OCI-M2 (cell line): ENCODE data around the gene PLOD2.

ENCODE experiments used
- DNase-seq: peaks from one replicate; lab custom pipeline; 2025; ENCODE audit not compliant: unreplicated experiment; lab: John Stamatoyannopoulos, UW

Gene PLOD2

DNA sequence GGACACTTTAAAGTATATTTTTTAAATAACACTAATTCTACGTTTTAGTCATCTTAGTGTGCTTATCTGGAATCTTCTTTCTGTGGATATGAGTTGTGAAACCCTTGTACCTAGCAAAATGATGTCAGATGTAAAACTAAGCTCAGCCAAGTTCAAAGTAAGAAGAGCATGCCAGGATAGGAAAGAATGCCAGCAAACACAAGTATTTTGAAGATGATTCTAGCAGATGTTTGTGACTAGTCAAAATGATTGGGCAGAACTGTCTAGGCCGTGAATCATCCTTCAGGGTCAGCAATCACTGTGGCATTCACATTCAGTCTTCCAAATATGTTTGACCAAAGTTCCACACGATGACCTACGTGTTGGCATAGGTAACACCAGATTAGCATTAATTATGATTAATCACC, 5.4 kb upstream of the PLOD2 start:
- no peak for DNase-seq

DNA sequence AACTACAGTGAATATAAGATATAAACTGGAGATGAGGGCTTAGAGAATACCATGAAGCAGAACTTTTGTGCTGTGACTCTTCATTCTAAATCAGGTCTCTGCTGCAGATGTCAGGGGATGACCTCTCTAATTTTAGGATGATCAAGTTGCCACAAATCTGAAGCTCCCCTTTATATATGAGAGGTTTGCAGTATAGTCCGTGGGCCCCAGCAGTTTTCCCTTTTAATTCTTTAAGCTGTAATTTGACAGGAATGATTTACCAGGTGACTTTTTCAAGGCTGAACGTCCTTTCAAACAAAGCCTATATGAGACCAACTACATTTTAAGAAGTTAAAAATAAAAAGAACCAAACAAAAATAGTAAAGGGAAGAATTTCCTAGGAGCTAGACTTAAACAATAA, 4.9 kb upstream of the PLOD2 start:
- DNase-seq, result no peak

DNA sequence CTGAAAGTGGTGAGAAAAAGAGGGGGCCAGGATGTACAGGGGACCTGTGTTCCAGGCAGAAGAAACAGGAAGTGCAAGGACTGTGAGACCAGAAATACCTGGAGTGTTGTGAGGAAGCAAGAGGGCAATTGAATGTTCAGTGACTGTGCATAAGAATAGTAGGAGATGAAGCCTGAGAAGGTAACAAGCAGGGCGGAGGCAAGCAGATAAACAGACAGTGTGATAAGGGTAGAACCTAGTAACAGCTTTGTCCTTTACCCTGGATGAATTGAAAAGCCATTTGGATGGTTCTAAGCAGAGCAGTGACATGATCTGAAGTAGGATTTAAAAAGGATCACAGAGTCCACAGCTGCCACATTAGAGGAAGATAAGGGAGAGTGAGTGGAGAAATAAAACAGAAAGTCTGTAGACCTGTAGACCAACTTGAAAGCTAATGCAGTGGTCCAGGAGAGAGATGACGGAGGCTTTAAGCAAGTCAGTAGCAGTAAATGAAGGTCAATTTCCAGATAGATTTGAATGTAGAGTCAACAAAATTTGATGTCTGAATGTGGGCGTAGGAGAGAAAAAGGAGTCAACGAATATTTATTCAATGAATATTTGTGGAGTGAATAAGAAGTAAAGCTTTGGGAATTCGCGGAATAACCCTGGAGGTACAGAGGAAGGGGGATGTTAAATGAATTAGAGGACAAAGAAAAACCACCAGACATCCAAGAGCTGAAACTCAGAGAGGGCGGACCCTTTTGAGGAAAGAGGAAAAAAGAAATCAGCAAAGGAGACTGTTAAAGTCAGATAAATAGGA, 4.2 kb upstream of the PLOD2 start:
- DNase-seq, result no peak

DNA sequence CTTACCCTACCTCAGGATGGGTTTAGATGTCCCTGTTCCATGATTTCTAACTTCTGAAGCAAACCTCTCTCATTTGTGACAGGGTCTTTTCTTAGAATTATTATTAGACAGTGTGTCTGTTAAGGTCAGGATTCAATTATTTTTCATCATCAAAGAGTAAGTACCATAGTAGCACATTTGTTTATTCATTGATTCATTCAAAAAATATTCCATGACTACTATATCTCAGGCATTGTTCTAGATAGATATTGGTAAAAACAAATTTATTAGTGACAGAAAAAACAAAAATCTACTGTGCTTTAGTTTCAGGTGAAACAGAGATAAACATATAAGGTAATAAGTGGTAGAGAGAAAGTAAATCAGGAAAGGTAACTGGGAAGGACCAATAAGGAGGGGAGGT, 3.5 kb upstream of the PLOD2 start:
- no peak for DNase-seq

DNA sequence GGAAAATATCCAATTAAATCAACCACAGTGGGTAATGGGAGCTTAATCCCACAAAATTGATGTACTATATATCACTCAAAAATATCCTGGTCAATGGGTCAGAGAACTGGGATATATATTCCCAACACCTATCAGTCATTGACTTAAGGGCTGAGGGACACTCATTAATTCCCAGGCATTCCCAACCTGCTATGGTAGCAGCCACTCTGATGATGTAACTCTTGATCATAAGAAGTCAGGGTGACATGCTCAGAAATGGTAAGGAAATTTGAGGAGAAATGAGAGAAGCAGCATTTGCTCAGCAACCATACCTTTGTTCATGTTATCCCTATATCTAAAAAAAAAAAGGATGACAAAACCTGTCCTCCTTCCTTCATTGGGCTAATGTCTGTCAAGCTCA, 3.1 kb upstream of the PLOD2 start:
- no peak for DNase-seq

DNA sequence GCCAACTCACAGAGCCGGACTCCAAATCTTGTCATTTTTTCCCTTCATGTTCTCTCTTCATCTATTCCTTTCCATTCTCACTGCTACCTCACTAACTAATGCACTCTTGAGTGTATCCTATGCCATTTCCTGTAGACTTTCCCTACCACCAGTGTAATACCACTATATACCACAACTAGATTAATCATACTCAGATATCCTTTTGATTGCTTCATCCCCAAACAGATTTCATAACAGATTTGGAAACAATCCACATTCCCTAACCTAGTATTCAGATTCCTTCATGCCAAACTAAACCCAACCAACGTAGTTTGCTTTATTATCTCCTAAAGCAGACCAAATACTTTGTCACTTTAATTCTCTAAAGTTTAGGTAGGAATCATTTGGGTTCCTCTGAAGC, 2.6 kb upstream of the PLOD2 start:
- DNase-seq, result no peak

DNA sequence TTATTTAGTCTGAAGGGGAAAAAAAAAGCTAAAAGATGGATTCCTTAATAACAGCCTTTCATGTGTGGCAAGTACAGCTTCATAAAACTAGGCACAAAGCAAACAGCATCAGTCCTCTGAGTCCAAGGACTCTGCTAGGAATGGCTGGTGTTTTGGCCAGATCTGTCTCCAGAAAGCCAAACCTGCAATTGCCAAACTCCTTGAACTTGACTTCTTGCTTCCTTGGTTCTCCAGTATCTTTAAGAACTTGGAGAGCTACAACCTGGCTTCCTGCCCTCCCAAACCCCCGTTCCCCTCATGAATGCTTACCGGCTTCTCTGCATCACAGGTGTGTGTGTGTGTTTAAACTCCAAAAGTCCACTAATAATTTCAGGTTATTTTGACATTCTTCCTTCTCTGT, 1.6 kb upstream of the PLOD2 start:
- no peak for DNase-seq

DNA sequence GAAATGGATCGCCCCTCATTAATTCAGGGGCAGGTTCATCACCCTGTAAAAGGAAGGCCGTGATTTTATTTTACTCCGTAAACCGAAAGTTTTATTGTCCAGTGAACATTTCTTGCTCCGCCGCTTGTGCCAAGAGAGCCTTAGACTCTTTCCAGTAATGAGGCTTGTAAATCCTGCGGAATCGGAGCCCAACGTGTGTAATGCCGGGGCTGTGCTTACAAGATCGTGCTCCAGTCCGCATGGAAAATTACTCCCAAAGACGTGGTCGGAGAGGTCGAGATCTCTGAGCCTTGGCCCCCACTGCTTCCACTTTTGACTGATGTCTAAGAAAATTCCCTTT, 649 bp upstream of the PLOD2 start:
- DNase-seq, result no peak

DNA sequence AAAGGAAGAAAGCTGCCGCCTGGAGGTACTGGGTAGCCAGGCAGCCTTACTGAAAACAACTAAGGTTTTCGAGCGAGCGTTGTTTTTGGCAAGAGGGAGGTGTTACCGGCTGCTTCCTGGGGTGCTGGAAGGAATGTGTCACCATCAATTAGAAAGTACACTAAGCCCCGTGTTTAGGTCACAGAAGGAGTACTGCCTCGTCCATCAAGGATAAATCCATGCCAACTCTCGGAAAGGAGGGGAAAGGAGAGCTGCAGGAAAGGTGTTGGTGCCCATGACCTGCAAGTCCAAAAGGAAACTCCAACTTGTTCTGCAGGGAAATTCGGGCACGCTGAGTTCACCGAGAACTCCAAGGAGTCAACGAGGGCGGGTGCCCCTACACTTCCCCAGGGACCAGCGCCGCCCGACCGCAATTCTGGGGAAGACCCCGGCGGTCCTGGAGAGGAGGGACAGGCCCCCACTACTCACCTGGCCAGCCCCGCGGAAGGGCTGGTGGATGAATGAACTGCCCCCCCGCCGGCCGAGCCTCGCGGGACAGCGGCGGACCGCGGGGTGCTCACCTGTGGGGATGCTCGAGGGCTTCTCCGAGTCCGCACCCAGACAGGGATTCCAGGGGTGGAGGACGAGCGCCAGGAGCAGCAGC, 542 bp downstream of the PLOD2 start:
- DNase-seq, result peak; percentile 44

DNA sequence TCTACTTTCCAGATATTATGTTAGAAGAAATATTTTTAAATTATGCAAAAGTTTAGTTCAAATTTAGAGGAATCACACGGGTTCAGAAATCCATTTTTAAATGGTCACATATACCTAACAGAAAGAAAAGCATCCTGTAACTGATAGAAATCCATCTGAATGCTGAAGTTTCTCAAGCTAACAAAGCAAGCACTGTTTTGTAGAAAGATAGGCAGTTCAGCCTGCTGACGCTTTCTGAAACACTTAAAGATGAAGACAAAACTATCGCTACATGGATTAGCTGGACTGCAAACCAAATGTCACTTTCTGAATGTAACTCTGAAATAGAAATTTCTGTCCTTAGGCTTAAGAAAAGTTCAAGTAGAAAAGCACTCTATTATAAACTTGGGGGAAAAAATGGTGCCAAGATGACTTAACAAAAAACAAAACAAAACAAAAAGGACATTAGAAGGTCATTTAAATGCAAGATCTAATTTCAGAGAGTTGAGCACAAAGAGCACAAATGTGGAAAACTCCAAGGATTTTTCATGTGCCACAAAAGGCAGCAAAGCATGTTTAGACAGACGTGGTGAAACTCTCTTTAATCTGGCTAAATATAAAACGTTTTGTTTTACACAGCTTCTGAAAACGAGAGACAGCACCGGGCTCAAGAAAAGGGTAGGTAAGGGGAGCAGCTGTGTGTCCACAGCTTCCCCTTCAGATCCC, 1.2 kb downstream of the PLOD2 start:
- DNase-seq, result no peak

DNA sequence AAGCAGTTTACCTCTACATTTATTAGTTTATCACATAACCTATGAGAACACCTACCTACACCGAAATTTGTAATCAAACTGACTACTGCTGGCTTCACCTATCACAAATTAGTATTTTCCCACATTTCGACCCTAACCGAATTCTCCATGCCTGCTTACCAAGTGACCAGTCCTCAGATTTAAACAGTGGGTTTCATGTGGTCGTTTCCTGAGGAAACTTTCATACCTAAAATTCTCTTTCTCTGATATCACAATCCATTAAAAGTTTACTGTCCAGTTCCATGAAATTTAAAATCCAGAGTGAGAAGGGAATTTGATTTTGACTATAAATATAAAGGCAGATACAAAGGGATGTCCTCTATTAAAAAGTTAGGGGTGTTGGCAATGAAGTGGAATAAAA, 1.9 kb downstream of the PLOD2 start:
- no peak for DNase-seq

DNA sequence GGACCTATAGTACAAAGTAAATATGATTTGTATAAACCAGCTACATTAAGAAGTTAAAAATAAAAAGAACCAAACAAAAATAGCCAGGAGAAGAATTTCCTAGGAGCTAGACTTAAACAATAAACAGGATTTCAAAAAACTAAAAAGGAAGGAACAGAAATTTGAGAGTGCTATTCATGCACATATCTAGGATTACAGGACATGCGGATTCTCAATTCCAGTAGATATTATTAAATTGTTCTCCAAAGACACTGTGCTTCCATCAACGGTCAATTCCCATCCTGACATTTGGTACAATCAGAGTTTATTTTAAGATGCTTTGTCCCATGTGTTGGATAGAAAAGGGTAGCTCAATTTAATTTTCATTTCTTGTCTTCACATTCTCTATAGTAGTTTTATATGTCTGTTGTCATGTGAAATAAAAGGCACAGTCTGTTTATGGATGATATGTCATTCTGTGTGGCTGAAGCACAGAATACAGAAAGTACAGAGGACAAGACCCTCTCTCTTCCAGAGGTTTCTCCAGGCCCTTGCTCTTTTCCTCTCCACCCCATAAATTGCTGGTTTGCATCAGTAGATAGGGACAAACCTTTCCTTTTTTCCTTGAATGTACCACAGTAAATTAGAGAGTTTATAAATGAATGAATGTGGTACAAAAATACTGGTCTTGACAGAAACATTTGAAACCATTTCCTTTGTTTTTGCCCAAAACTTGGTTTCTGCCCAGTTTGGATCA, 3.5 kb downstream of the PLOD2 start:
- DNase-seq, result no peak

DNA sequence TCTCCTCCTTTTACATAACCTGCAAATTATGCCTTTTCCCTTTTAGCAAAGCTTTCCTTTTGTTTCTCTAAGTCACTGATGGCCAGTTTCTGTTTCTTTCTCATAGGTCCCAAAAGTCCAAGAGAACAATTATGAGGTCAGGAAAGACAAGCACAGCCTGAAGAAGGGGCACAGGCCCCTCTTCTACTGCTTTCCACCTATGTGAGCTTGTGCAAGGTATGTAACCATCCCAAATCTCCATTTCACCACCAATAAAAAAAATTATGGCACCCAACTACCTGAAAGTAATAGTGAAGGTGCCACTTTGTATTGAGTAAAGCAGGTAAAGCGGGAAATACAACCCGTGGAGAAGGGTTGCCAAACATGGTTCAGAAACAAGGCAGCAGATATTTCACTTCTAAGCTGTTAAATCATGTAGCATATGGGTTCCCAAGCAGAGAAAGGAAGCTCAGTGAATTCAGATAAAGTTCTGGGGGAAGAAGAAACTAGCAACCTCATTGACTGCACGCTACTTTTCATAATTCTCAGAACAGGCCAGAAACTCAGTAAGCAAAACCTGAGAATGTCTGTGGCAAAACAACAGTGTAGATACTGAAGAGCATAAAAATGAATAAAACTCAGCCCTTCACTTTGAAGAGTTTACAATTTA, 4.2 kb downstream of the PLOD2 start:
- DNase-seq, result no peak

DNA sequence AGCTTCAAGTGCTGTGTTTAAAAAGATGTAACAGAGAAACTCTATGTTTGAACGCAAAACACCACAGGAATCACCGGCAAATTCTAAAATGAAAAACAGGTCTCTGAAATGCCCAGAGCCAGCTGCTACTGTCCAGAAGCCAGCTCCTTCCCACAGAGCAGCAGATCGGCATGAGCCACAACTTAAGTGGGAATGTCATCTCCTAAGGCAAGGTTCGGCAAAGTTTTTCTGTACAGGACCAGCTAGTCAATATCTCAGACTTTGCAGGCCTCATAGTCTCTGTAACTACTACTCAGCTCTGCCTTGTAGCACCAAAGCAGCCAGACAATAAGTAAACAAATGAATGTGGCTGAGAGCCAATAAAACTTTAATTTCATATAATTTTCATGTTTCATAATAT, 4.9 kb downstream of the PLOD2 start:
- DNase-seq, result no peak

DNA sequence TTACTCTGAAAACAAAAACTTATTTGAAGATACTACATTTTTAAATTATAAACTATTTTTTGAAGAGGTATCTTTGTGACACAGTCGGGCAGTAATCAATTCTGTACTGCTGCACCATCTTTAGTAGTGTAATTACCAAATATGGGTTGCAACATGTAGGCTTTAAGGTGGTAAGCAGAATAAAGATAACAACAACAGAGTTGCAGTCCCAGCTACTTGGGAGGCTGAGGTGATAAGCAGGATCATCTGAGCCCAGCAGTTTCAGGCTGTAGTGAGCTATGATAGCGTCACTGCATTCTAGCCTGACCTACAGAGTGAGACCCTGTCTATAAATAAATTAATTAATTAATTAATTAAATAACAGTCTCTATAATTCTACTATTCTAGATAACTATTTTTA, 6.0 kb downstream of the PLOD2 start:
- no peak for DNase-seq

DNA sequence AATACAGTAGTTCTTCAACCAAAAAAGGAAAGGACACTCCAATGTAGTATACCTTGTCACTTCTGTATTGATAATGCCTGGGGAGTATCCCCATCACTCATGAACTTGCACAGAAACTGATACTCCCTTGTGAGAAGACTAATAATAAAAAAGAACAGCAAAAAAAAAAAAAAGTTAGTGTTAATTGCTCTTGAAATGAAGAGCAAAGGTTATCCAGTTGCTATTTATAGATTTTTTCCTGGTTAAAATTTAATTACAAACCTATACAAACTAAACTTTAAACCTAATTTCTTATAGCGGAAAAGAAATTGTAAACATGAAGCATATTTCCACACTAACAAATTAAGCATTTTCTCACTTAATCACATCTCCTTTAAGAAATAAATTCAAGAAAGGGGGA, 6.7 kb downstream of the PLOD2 start:
- DNase-seq, result no peak

DNA sequence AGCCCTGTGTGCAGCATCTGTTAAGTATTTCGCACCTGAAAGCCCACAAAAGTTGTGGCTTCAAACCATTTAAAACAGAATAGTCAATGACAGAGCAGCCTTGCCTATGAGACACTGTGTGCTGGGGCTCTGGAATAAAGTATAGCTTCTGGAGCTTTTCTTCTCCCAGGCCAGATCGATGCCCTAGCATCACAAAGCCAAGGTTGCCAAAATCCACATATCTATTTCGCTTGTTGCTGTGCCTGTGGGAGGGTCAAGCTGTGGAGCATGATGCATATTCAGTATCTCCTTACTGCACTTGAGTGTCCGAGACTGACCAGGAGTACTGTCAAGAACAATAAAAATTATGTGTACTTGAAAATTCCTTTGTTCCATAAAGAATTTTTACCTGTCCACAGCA, 7.6 kb downstream of the PLOD2 start:
- DNase-seq, result no peak

DNA sequence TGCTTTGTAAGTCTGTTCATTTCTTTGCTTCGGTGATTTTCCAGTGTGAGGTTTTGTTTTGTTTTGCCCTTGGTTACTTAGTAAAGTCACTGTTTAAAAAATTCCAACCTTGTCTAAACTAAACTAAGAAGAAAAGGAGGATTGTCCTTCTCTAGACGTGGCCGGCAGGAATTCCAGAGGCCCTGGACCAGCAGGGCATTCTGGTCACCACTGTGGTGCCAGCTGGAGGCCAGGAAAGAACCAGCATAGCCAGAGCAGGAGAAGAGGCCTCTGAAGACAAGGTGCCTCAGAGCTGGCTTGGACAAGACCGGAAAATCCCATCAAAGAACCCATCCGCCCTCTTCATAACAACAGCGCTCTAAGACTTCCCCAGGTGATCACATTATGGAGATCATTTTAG, 8.2 kb downstream of the PLOD2 start:
- DNase-seq, result no peak

DNA sequence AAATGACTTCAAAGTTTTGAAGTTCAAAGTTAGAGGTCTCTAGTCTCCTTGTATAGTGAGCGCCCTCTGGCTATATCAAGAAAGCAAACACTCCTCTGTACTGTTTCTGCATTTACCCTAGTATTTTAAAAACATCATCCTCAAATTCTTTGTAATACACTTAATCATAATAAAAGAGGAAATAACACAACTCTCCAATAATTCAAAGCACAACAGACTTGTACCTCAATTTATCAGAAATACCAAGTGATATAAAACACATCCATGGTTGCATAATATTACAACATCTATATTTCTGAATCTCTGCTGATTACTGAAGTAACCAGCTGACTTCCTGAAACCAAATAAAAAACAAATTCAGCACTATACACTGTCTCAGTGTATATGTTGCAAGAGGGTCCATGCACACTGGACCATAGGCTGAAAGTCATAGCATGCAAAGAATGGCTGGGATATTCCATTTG, 12.5 kb downstream of the PLOD2 start:
- DNase-seq, result no peak

DNA sequence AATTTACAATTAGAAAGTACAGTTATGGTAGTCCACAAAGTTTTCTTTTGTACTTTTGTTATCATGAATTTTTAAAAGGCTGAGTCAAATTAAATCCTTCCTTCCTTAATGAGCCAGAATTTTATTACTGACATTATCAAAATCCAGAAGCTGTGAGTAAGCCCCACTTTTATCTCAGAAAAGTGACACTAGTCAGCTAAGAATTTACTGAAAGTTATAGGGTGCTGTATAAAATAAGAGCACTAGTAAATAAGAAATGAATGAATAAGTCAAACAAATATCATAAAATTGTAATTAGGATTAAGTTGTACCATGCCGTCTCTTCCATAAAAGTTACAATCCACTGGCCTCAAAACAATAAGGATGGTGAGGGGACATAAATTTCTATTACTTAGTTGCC, 15.3 kb downstream of the PLOD2 start:
- DNase-seq, result no peak

DNA sequence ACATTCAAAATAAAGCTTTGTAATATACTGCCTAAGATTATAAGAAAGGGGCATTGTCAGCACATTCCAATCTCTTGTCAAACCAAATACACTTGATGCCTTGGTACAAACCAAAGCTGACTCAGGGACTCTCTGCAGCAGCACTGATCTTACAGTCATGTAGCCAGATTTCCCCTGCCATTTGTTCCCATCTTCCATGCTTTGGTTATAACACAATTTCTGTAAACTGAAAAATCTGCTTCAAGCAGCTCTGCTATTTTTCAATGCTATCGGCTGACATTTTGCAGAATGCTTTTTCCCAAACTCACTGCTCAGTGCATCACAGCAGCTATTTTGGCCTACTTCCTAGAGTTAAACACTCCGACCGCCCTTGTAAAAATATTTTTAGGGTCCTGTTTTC, 18.2 kb downstream of the PLOD2 start:
- DNase-seq, result no peak
